Hepatocyte (in vitro differentiated cells): Measurements from ENCODE around the gene BARHL1. TPM values are rescaled to one million over a fixed set of nuclear protein-coding genes. Genes with fewer than 3 reads are reported as not detected.
A peak's percentile ranks its signal among the peaks of the same experiment; 100 is the strongest.

Experiments
- DNase-seq: peaks from one replicate; pipeline ENCODE4 v3.0.0-alpha.2; 2016; ENCODE audit warnings: low spot score
- H2AFZ ChIP-seq: fragments of 200-600 bp; sonication (generic); 2 replicates; pipeline ENCODE4 v1.6.0; 2016; ENCODE audit warnings: antibody characterized with exemption, mild to moderate bottlenecking
- H3K27ac ChIP-seq: fragments of 200-600 bp; sonication (generic); 2 replicates; pipeline ENCODE4 v1.5.1; 2016; ENCODE audit warnings: mild to moderate bottlenecking
- H3K27me3 ChIP-seq: fragments of 200-600 bp; sonication (generic); 2 replicates; pipeline ENCODE4 v1.6.1; 2016
- H3K36me3 ChIP-seq: fragments of 200-600 bp; sonication (generic); replicated peaks from 2 replicates; pipeline ENCODE4 v1.5.1; 2016; ENCODE audit warnings: low read depth; ENCODE audit not compliant: insufficient read depth
- H3K4me1 ChIP-seq: fragments of 200-600 bp; sonication (generic); 2 replicates; pipeline ENCODE4 v1.5.1; 2016; ENCODE audit warnings: mild to moderate bottlenecking, moderate library complexity; ENCODE audit not compliant: insufficient read depth
- H3K4me2 ChIP-seq: fragments of 200-600 bp; sonication (generic); 2 replicates; pipeline ENCODE4 v1.6.0; 2016
- H3K4me3 ChIP-seq: fragments of 200-600 bp; sonication (generic); 2 replicates; pipeline ENCODE4 v1.5.1; 2016; ENCODE audit warnings: mild to moderate bottlenecking
- H3K79me2 ChIP-seq: fragments of 200-600 bp; sonication (generic); 2 replicates; pipeline ENCODE4 v1.6.0; 2017; ENCODE audit warnings: mild to moderate bottlenecking
- H3K9me2 ChIP-seq: fragments of 200-600 bp; sonication (generic); replicated peaks from 2 replicates; pipeline ENCODE4 v1.6.0; 2017; ENCODE audit warnings: mild to moderate bottlenecking; ENCODE audit not compliant: insufficient read depth
- H3K9me3 ChIP-seq: fragments of 200-600 bp; sonication (generic); 2 replicates; pipeline ENCODE4 v1.5.1; 2016; ENCODE audit warnings: low read depth, mild to moderate bottlenecking
- H4K20me1 ChIP-seq: fragments of 200-600 bp; sonication (generic); 2 replicates; pipeline ENCODE4 v1.6.0; 2016; ENCODE audit warnings: mild to moderate bottlenecking; ENCODE audit not compliant: insufficient read depth, poor library complexity, severe bottlenecking
- EZH2 ChIP-seq: fragments of 200-600 bp; sonication (generic); IDR thresholded peaks from 2 replicates; pipeline ENCODE4 v1.6.1; 2016; ENCODE audit warnings: antibody characterized with exemption, mild to moderate bottlenecking, borderline replicate concordance
- EZH2phosphoT487 ChIP-seq: fragments of 200-600 bp; sonication (generic); IDR thresholded peaks from one replicate; pipeline ENCODE4 v1.6.1; 2018; ENCODE audit warnings: antibody characterized with exemption, mild to moderate bottlenecking, low read depth, moderate library complexity; ENCODE audit not compliant: unreplicated experiment, severe bottlenecking
- WGBS: methylation state at CpG from one replicate; pipeline ENCODE4 v1.1.6; 2016; ENCODE audit warnings: low lambda C conversion rate; ENCODE audit errors: missing lambda C conversion rate; 5-methylcytosine and 5-hydroxymethylcytosine counted together
- polyA plus RNA-seq: library from polyadenylated mRNA; unstranded; fragments of >200 nt; fragmentation: Nextera tagmentation; extraction: Ambion mirVana; gene quantifications from 2 replicates; pipeline ENCODE4 v1.2.1, GENCODE V29; 2016
- total RNA-seq: library from RNA; depleted of rRNA; stranded (reverse); fragments of >200 nt; gene quantifications from 2 replicates; pipeline ENCODE4 v1.2.3, GENCODE V29; 2014
- TF ChIP-seq, protein P1 (sequence below): fragments of 200-600 bp; sonication (generic); IDR thresholded peaks from 2 replicates; pipeline ENCODE4 v1.5.1; 2016; ENCODE audit warnings: antibody characterized with exemption, mild to moderate bottlenecking; ENCODE audit not compliant: poor library complexity

Gene BARHL1
- total and polyA plus RNA-seq, 2 experiments from 2014 or later, result not detected

DNA sequence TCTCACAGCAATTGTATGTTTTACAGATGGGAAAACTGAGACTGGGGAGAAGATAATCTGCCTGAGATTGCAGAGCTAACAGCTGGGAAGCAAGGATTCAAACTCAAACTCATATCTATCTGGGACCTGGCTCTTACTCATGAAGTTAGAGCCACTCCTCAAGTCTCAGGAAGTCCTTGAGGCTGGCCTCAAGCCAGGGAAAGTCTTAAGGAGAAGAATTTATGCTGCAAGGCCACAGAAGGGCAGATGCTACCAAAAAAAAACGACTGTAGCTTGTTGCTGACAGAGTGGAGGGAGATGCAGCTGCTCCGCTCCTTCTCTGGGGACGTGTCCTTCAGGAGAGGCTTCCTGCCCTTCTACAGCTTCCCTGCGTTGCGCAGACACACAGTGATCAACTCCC, 39.8 kb downstream of the BARHL1 start:
- H2AFZ ChIP-seq, result no peak overlapping the region
- peak; percentile 38 for DNase-seq
- H3K27ac ChIP-seq, result no peak overlapping the region

DNA sequence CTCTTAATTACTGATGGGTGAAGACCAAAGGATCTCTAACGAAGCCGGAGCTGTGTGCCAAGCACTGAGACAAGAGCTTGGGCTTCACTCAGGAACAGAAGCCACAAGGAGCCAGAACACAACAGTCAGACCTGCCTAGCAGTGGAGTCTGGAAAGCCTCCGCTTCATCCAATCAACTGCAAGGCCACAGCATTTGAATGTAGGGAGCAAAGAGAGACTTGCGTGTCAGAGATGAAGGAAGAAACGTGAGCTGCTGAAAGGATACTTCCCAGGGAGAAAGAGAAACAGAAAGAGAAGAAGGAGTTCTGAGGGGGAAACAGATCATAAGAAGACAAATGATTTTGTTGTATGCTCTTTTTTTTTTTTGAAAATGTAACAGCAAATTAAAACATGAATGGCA, 43.9 kb downstream of the BARHL1 start:
- Histone ChIP-seq H4K20me1 (no peaks in the 10 kb centered on the region), H3K4me1 (no peaks in the 10 kb centered on the region), H3K36me3 (no peaks in the 10 kb centered on the region), H2AFZ (no peak overlapping the region), H3K9me3 (no peaks in the 10 kb centered on the region), H3K27me3 (no peaks in the 10 kb centered on the region), H3K9me2 (no peaks in the 10 kb centered on the region), H3K27ac (no peak overlapping the region), H3K4me2 (no peak overlapping the region), H3K4me3 (no peak overlapping the region), H3K79me2 (no peaks in the 10 kb centered on the region)
- no peak for TF ChIP-seq EZH2
- TF ChIP-seq, protein P1, sequence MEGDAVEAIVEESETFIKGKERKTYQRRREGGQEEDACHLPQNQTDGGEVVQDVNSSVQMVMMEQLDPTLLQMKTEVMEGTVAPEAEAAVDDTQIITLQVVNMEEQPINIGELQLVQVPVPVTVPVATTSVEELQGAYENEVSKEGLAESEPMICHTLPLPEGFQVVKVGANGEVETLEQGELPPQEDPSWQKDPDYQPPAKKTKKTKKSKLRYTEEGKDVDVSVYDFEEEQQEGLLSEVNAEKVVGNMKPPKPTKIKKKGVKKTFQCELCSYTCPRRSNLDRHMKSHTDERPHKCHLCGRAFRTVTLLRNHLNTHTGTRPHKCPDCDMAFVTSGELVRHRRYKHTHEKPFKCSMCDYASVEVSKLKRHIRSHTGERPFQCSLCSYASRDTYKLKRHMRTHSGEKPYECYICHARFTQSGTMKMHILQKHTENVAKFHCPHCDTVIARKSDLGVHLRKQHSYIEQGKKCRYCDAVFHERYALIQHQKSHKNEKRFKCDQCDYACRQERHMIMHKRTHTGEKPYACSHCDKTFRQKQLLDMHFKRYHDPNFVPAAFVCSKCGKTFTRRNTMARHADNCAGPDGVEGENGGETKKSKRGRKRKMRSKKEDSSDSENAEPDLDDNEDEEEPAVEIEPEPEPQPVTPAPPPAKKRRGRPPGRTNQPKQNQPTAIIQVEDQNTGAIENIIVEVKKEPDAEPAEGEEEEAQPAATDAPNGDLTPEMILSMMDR, result no peak
- no peak for TF ChIP-seq EZH2phosphoT487
- DNase-seq, result no peak
- WGBS, result 94% methylated on average over 5 of the region's 5 CpGs

More for the DNA sequence above, 39.8 kb downstream of the BARHL1 start:
- Histone ChIP-seq H3K4me1 (no peaks in the 10 kb centered on the region), H3K79me2 (no peaks in the 10 kb centered on the region), H3K9me2 (no peaks in the 10 kb centered on the region), H3K4me3 (no peak overlapping the region), H3K9me3 (no peaks in the 10 kb centered on the region), H3K4me2 (no peak overlapping the region), H3K36me3 (no peaks in the 10 kb centered on the region), H3K27me3 (no peaks in the 10 kb centered on the region), H4K20me1 (no peaks in the 10 kb centered on the region)
- TF ChIP-seq EZH2phosphoT487, result no peak
- TF ChIP-seq EZH2, result no peak
- TF ChIP-seq, protein P1, result no peak
- WGBS, result 78% methylated on average over 5 of the region's 5 CpGs

DNA sequence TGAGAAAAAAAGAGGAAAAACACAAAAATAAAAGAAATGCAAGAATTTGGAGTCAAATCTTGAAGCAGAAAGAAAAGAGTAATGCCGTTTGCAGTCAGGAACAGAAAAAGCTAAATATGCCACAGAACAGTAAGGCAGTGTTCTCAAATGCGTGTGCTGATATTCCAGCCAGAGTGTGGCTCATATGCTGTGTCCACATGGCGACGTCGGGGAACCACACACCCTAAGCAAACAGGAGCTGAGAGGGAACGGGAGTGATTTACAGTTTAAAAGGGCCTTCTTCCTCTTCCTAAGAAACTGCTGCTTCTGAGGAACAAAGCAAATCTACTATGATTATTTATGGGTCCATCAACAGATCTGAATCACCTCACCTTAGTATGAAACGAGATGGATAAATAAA, 44.7 kb downstream of the BARHL1 start:
- DNase-seq, result no peak
- TF ChIP-seq EZH2, result no peak
- no peak for TF ChIP-seq EZH2phosphoT487
- TF ChIP-seq, protein P1, result no peak
- H3K36me3 ChIP-seq, result no peaks in the 10 kb centered on the region
- no peak overlapping the region for H3K4me2 ChIP-seq
- H3K79me2 ChIP-seq, result no peaks in the 10 kb centered on the region
- no peak overlapping the region for H3K27ac ChIP-seq
- no peaks in the 10 kb centered on the region for H4K20me1 ChIP-seq
- H3K27me3 ChIP-seq, result no peaks in the 10 kb centered on the region
- no peak overlapping the region for H3K4me3 ChIP-seq
- H3K9me2 ChIP-seq, result no peaks in the 10 kb centered on the region
- no peaks in the 10 kb centered on the region for H3K4me1 ChIP-seq
- H3K9me3 ChIP-seq, result no peaks in the 10 kb centered on the region
- WGBS, result 72% methylated on average over 7 of the region's 7 CpGs
- H2AFZ ChIP-seq, result no peak overlapping the region

DNA sequence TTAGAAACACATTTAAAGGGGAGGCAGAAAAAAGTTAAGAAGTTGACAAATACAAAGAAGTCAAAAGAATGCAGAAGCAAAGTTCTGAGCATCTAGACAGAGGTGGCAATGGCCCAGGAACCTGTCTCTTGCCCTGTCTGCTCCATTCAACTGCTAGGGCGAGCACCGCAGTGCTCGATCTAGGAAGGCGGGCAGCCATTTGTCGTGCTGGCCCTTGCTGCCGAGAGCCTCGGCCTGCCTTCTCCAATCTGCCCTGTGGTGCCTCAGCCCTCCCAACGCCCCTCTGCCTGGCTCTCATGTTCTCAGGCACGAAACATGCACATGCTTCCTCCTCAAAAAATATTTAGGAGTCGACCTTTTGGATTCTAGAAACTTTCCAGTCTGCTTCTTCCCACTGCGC, 45.2 kb downstream of the BARHL1 start:
- Histone ChIP-seq H3K4me1 (no peaks in the 10 kb centered on the region), H3K79me2 (no peaks in the 10 kb centered on the region), H2AFZ (no peak overlapping the region), H3K9me3 (no peaks in the 10 kb centered on the region), H4K20me1 (no peaks in the 10 kb centered on the region), H3K27ac (no peak overlapping the region), H3K36me3 (no peaks in the 10 kb centered on the region), H3K4me3 (no peak overlapping the region), H3K4me2 (no peak overlapping the region), H3K27me3 (no peaks in the 10 kb centered on the region), H3K9me2 (no peaks in the 10 kb centered on the region)
- no peak for DNase-seq
- TF ChIP-seq, protein P1, result no peak
- TF ChIP-seq EZH2 (no peak), EZH2phosphoT487 (no peak)
- 94% methylated on average over 11 of the region's 11 CpGs for WGBS
